Measurements from ENCODE around the gene C15orf39. TPM values are rescaled to one million over a fixed set of nuclear protein-coding genes. Genes with fewer than 3 reads are reported as not detected.
A peak's percentile ranks its signal among the peaks of the same experiment; 100 is the strongest.

The C15orf39 gene
- total and polyA plus RNA-seq, 2 experiments from 2014 or later: 13.4 to 54.1 TPM

GRCh38 chr15:75158402-75158801 lies 43.3 kb upstream of the C15orf39 start:
- DNase-seq (ENCODE audit: low spot score) (no peak), ATAC-seq (peak; percentile 37)
- Mint-ChIP-seq H3K4me1 (peaks cover 6% of the 10 kb centered on the region; the same call in 2 of the 3 replicates), H3K36me3 (ENCODE audit: low read depth) (no peaks in the 10 kb centered on the region), H3K4me3 (no peak overlapping the region), H3K27me3 (ENCODE audit: insufficient read depth, low read depth, poor library complexity) (peaks cover 10% of the 10 kb centered on the region), H3K27ac (no peak overlapping the region), H3K9me3 (no peaks in the 10 kb centered on the region; the same call in 2 of the 3 replicates)
- H3F3A ChIP-seq (replicated peaks; ENCODE audit: low read depth): no peaks in the 10 kb centered on the region
- no peak overlapping the region; the same call in 1 of the 2 replicates for H2AFZ ChIP-seq
- H3K36me3 ChIP-seq (ENCODE audit: insufficient read depth): no peaks in the 10 kb centered on the region
- H4K20me1 ChIP-seq (replicated peaks; ENCODE audit: insufficient read depth): no peaks in the 10 kb centered on the region
- H3K4me1 ChIP-seq (ENCODE audit: insufficient read depth): no peaks in the 10 kb centered on the region; the same call in 1 of the 2 replicates
- no peaks in the 10 kb centered on the region for H3K27me3 ChIP-seq (ENCODE audit: insufficient read depth)
- no peak overlapping the region for H3K4me3 ChIP-seq
- TF ChIP-seq POLR2AphosphoS5 (IDR thresholded peaks at IDR 0.05; ENCODE audit: low read depth) (no peak), ETS1 (IDR thresholded peaks at IDR 0.05) (no peak), NANOG (IDR thresholded peaks at IDR 0.05; ENCODE audit: borderline replicate concordance) (no peak)
- no peaks in the 10 kb centered on the region for H3K9me2 ChIP-seq (ENCODE audit: insufficient read depth)
- H3K4me2 ChIP-seq: no peak overlapping the region
- no peaks in the 10 kb centered on the region for H3K79me2 ChIP-seq (replicated peaks; ENCODE audit: insufficient read depth)
- no peak overlapping the region for H3K27ac ChIP-seq (ENCODE audit: low read depth)

GRCh38 chr15:75159244-75159643 lies 42.4 kb upstream of the C15orf39 start:
- H3K4me2 ChIP-seq: no peak overlapping the region
- TF ChIP-seq ETS1 (IDR thresholded peaks at IDR 0.05) (no peak), CREB1 (CRISPR knock-in tag; IDR thresholded peaks at IDR 0.05; ENCODE audit: low read depth) (no peak), STAT1 (IDR thresholded peaks at IDR 0.05; ENCODE audit: unreplicated experiment) (no peak), EZH2phosphoT487 (IDR thresholded peaks at IDR 0.05; ENCODE audit: unreplicated experiment) (no peak), EZH2 (IDR thresholded peaks at IDR 0.05; ENCODE audit: low read depth, unreplicated experiment) (no peak), POLR2AphosphoS5 (IDR thresholded peaks at IDR 0.05; ENCODE audit: low read depth) (no peak)
- H3F3A ChIP-seq (replicated peaks; ENCODE audit: low read depth): no peaks in the 10 kb centered on the region
- no peak overlapping the region for H2AFZ ChIP-seq
- H3K79me2 ChIP-seq (replicated peaks; ENCODE audit: insufficient read depth): no peaks in the 10 kb centered on the region
- no peaks in the 10 kb centered on the region for H3K36me3 ChIP-seq (ENCODE audit: insufficient read depth)
- no peaks in the 10 kb centered on the region for H3K36me3 Mint-ChIP-seq (ENCODE audit: low read depth)
- H3K4me3 ChIP-seq: no peak overlapping the region
- no peaks in the 10 kb centered on the region for H3K9me2 ChIP-seq (ENCODE audit: insufficient read depth)
- no peaks in the 10 kb centered on the region for H3K27me3 ChIP-seq (ENCODE audit: insufficient read depth)
- H3K27ac Mint-ChIP-seq: no peak overlapping the region
- DNase-seq (ENCODE audit: low spot score) (no peak), ATAC-seq (no peak)
- H3K27ac ChIP-seq (ENCODE audit: low read depth): no peak overlapping the region
- no peak overlapping the region for H3K4me3 Mint-ChIP-seq
- peaks cover 9% of the 10 kb centered on the region for H3K27me3 Mint-ChIP-seq (ENCODE audit: insufficient read depth, low read depth, poor library complexity)
- no peaks in the 10 kb centered on the region; the same call in 2 of the 3 replicates for H3K9me3 Mint-ChIP-seq
- H3K4me1 ChIP-seq (ENCODE audit: insufficient read depth): peaks cover 1% of the 10 kb centered on the region; the same call in 1 of the 2 replicates
- peaks cover 6% of the 10 kb centered on the region; the same call in 2 of the 3 replicates for H3K4me1 Mint-ChIP-seq
- H4K20me1 ChIP-seq (replicated peaks; ENCODE audit: insufficient read depth): no peaks in the 10 kb centered on the region

Measured in GM23338 (cell line).